AG04450 (cell line): ENCODE data around the gene IFNA5. TPM values are rescaled to one million over a fixed set of nuclear protein-coding genes. Genes with fewer than 3 reads are reported as not detected.

ENCODE experiments used
- CTCF ChIA-PET: fragments of 300-600, 350-600 bp; formaldehyde crosslinking; extraction: SDS; loops from one replicate; lab custom pipeline; 2022; ENCODE audit warnings: antibody characterized with exemption, inconsistent platforms; lab: Charles Lee
- POLR2A ChIA-PET: fragments of 350-600 bp; formaldehyde crosslinking; extraction: SDS; loops from one replicate; lab custom pipeline; 2021; ENCODE audit warnings: antibody characterized with exemption, inconsistent platforms; lab: Yijun Ruan, JAX
- DNase-seq: peaks from one replicate; pipeline ENCODE4 v3.0.0-alpha.2; 2011; ENCODE audit warnings: low read depth, low spot score
- H3K27ac ChIP-seq: one replicate; pipeline ENCODE4 v1.5.1; 2012; ENCODE audit warnings: low read depth, low read length, control low read depth
- H3K27me3 ChIP-seq: one replicate; pipeline ENCODE4 v1.6.0; 2012; ENCODE audit warnings: low read length; ENCODE audit not compliant: control insufficient read depth, insufficient read depth
- H3K4me3 ChIP-seq: 2 replicates; pipeline ENCODE4 v1.5.1; 2011; ENCODE audit warnings: mild to moderate bottlenecking, low read depth, low read length, control low read depth
- H3K9me3 ChIP-seq: 2 replicates; pipeline ENCODE4 v1.5.1; 2012; ENCODE audit warnings: low read length; ENCODE audit not compliant: control insufficient read depth, insufficient read depth
- polyA plus RNA-seq: library from polyadenylated mRNA; depleted of rRNA; stranded (reverse); fragments of >200 nt; gene quantifications from 2 replicates; pipeline ENCODE4 v1.2.3, GENCODE V29; 2011
- TF ChIP-seq, protein P1 (sequence below): IDR thresholded peaks from 2 replicates; pipeline ENCODE4 v1.5.1; 2011; ENCODE audit warnings: low read depth, low read length, control low read depth, inconsistent platforms

The IFNA5 gene
- polyA plus RNA-seq, 1 experiment, result not detected

DNA sequence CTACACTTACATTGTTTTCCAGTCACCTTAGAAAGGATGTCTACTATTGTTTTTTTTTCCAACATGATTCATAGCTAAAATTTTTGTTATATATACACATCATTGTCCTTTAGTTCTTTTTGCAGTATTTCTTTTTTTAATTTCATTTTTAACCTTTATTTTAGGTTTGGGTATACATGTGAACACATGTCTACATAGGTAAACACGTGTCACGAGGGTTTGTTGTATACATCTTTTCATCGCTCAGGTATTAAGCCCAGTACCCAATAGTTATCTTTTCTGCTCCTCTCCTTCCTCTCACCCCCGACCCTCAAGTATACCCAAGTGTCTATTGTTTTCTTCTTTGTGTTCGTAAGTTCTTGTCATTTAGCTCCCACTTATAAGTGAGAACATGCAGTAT lies 19.0 kb downstream of the IFNA5 start:
- H3K27me3 ChIP-seq, result peaks cover 3% of the 10 kb centered on the region
- ChIA-PET POLR2A (no interaction called here), CTCF (interaction anchor here (1.1 kb wide), 1 partner anchor 148 kb away, joined by 3 read pairs; no protein-coding TSS in a partner anchor)
- H3K27ac ChIP-seq, result no peak overlapping the region
- no peak for DNase-seq
- H3K9me3 ChIP-seq, result no peaks in the 10 kb centered on the region
- no peak overlapping the region for H3K4me3 ChIP-seq
- TF ChIP-seq, protein P1, sequence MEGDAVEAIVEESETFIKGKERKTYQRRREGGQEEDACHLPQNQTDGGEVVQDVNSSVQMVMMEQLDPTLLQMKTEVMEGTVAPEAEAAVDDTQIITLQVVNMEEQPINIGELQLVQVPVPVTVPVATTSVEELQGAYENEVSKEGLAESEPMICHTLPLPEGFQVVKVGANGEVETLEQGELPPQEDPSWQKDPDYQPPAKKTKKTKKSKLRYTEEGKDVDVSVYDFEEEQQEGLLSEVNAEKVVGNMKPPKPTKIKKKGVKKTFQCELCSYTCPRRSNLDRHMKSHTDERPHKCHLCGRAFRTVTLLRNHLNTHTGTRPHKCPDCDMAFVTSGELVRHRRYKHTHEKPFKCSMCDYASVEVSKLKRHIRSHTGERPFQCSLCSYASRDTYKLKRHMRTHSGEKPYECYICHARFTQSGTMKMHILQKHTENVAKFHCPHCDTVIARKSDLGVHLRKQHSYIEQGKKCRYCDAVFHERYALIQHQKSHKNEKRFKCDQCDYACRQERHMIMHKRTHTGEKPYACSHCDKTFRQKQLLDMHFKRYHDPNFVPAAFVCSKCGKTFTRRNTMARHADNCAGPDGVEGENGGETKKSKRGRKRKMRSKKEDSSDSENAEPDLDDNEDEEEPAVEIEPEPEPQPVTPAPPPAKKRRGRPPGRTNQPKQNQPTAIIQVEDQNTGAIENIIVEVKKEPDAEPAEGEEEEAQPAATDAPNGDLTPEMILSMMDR, result no peak

DNA sequence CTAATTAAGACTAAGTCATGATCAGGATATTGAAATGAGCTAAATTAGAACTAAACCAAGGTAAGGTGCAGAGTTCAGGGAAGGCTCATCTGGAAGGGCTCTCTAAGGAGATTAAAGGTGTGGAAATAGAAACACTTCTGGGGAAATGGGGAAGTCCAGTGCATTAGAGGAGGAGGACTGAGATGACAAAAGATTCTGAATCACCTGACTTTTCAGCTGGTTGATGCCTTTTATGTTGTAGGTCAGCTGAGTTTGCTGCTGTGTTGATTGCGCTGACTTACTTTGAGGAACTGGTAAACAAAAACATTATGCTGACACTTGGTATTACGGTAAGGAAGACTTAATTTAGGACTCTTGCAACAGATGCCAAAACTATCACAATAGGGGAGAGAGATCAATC lies 23.8 kb downstream of the IFNA5 start:
- Histone ChIP-seq H3K4me3 (no peak overlapping the region), H3K27ac (no peak overlapping the region), H3K9me3 (no peaks in the 10 kb centered on the region), H3K27me3 (peaks cover 2% of the 10 kb centered on the region)
- CTCF ChIA-PET, result no interaction called here
- POLR2A ChIA-PET, result no interaction called here
- no peak for DNase-seq
- TF ChIP-seq, protein P1, result no peak

DNA sequence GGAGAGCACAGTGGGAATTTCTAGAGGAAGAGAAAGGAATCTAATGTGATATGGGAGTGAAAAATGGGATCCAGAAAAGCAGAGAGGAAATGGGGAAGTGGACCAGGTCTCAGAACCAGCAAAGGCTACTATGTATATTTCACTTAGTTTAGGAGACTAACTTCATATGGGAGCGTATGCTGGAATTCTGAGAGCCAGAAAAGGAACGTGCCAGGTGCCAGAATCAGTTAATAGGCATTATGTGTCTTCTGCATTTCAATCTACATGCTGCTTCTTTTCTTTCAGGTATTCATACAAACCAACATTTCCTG lies 36.8 kb downstream of the IFNA5 start:
- TF ChIP-seq, protein P1, result no peak
- Histone ChIP-seq H3K9me3 (no peaks in the 10 kb centered on the region), H3K4me3 (no peak overlapping the region), H3K27ac (no peak overlapping the region), H3K27me3 (peaks cover 2% of the 10 kb centered on the region)
- POLR2A ChIA-PET, result no interaction called here
- CTCF ChIA-PET, result interaction anchor here (1.3 kb wide), 1 partner anchor 127 kb away, joined by 3 read pairs; no protein-coding TSS in a partner anchor
- no peak for DNase-seq

DNA sequence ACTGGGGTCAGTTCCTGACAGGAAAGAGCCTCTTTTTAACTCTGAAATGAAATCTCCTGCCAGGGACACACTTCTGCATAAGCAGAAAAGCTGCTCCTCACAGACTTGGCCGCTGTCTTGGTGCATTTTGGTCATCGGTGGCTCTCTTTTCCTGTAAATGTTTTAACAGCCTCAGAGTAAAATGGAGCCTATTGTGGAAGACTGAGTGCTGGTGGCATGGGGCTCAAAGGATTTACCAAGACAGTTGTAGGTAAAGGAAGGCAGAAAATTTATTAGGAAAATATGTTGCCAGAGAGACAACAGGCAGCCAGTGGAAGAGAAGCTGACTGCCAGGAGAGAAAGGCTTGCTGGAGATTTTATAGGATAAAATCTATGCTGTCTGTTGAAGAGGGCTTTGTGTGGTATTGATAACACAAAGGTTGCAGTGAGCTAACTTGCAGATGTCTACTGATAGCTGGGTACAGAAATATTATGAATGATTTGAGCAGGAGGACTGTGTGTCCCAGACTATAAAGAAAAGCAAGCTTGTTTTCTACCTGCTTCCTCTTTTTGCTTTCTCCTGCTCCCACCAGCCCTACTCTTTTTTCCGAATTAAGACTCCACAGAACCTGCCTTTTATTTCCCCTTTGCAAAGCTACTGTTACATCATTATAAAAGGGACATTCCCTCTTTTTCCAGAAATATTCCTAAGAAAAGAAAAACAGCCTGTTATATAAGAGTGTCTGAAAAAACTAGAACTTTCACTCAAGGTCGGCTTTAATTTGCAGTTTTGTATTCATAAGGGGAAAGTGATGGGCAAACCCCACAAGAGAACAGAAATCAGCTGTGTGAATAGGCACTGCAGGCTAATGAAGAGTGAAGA lies 37.4 kb downstream of the IFNA5 start:
- H3K4me3 ChIP-seq, result no peak overlapping the region
- H3K27me3 ChIP-seq, result peaks cover 2% of the 10 kb centered on the region
- ChIA-PET POLR2A (no interaction called here), CTCF (interaction anchor here (0.5 to 1.3 kb wide), 2 partner anchors 128 to 198 kb away, joined by 3 to 4 read pairs; no protein-coding TSS in a partner anchor)
- TF ChIP-seq, protein P1, result no peak
- no peak for DNase-seq
- no peaks in the 10 kb centered on the region for H3K9me3 ChIP-seq
- no peak overlapping the region for H3K27ac ChIP-seq

DNA sequence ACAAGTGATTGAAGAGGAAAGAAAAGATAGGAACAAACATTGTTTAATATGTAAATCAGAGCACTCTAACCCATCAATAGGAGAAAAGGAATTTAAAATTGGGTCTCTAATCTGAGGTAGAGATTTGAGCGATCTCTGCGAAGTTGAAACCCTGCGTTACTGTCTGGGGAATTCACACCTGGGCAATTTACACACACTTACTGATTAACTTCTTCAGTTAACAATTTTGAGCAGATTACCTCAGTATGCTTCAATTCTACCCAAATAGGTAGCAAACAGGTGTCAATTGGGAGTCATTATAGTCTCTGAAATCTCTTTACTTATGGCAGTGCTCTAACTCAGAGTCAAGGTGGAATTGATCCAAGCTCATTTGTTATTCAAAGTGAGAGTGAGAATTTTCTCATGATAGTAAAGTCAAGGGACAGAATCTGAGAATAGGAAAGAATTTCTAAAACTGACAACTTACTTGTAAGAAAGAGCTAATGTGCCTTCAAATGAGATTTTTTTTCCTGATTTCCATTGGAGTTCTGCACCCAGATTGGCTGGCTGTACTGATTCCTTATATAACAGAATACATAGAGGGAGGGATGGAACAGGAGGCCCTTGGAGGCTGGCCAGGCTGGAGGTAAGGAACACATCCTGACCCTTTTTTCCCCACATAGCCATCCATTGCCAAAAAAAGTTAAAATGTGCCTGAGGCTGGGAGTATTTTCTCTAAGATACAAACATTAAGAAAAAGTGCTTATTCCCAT lies 38.2 kb downstream of the IFNA5 start:
- TF ChIP-seq, protein P1, result no peak
- DNase-seq, result no peak
- Histone ChIP-seq H3K27me3 (peaks cover 2% of the 10 kb centered on the region), H3K4me3 (no peak overlapping the region), H3K27ac (no peak overlapping the region), H3K9me3 (no peaks in the 10 kb centered on the region)
- CTCF ChIA-PET, result no interaction called here
- POLR2A ChIA-PET, result no interaction called here
